Measurements from ENCODE around the gene CAV3. TPM values are rescaled to one million over a fixed set of nuclear protein-coding genes. Genes with fewer than 3 reads are reported as not detected.
A peak's percentile ranks its signal among the peaks of the same experiment; 100 is the strongest.

Gene CAV3
- total and polyA plus RNA-seq, 10 of the 15 experiments (the other 5 are each of a cell fraction or from before 2014, with no cell fraction given) = not detected

DNA sequence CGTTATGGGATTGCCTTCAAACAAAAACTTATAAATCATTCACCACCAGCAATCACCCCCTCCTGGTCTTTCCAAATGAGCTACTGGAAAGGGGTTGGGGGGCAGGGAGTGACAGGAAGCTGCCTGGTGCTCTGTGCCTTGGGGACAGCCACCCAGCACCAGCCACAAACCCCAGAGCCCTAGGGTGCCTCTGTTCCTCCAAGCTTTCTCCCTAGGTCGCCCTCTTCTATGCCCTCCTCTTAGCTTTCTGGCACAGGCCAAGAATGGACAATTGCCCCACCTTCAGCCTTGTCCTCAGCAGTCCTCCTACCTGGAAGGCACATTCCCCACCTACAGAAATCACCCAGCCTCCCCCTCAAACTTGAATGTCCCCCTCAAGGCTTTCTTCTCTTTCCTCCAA, 32.5 kb downstream of the CAV3 start:
- intact Hi-C loops (cut with micrococcal nuclease; ENCODE audit: unreplicated experiment) = loop anchor here (5.0 kb wide), 2 partner anchors 84 to 191 kb away; no protein-coding TSS in a partner anchor
- TF ChIP-seq TBL1XR1 (IDR thresholded peaks at IDR 0.05; ENCODE audit: low read depth, low read length) (no peak), ZSCAN29 (IDR thresholded peaks at IDR 0.05) (no peak), HDGF (IDR thresholded peaks at IDR 0.05) (no peak), NRF1 (conservative IDR thresholded peaks at IDR 0.05; ENCODE audit: low read depth, low read length) (no peak), NFYA (IDR thresholded peaks at IDR 0.05; ENCODE audit: borderline replicate concordance, low read depth, low read length) (no peak), PML (IDR thresholded peaks at IDR 0.05; ENCODE audit: low read length) (no peak), GABPA (IDR thresholded peaks at IDR 0.05; ENCODE audit: low read depth) (no peak), NBN (IDR thresholded peaks at IDR 0.05) (no peak)
- TF ChIP-seq, protein P1, sequence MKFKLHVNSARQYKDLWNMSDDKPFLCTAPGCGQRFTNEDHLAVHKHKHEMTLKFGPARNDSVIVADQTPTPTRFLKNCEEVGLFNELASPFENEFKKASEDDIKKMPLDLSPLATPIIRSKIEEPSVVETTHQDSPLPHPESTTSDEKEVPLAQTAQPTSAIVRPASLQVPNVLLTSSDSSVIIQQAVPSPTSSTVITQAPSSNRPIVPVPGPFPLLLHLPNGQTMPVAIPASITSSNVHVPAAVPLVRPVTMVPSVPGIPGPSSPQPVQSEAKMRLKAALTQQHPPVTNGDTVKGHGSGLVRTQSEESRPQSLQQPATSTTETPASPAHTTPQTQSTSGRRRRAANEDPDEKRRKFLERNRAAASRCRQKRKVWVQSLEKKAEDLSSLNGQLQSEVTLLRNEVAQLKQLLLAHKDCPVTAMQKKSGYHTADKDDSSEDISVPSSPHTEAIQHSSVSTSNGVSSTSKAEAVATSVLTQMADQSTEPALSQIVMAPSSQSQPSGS (IDR thresholded peaks at IDR 0.05; ENCODE audit: low read length) = no peak
- TF ChIP-seq, protein P2, sequence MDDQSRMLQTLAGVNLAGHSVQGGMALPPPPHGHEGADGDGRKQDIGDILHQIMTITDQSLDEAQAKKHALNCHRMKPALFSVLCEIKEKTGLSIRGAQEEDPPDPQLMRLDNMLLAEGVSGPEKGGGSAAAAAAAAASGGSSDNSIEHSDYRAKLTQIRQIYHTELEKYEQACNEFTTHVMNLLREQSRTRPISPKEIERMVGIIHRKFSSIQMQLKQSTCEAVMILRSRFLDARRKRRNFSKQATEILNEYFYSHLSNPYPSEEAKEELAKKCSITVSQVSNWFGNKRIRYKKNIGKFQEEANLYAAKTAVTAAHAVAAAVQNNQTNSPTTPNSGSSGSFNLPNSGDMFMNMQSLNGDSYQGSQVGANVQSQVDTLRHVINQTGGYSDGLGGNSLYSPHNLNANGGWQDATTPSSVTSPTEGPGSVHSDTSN (IDR thresholded peaks at IDR 0.05; ENCODE audit: insufficient replicate concordance, low read depth, low read length) = no peak
- TF ChIP-seq, protein P3, sequence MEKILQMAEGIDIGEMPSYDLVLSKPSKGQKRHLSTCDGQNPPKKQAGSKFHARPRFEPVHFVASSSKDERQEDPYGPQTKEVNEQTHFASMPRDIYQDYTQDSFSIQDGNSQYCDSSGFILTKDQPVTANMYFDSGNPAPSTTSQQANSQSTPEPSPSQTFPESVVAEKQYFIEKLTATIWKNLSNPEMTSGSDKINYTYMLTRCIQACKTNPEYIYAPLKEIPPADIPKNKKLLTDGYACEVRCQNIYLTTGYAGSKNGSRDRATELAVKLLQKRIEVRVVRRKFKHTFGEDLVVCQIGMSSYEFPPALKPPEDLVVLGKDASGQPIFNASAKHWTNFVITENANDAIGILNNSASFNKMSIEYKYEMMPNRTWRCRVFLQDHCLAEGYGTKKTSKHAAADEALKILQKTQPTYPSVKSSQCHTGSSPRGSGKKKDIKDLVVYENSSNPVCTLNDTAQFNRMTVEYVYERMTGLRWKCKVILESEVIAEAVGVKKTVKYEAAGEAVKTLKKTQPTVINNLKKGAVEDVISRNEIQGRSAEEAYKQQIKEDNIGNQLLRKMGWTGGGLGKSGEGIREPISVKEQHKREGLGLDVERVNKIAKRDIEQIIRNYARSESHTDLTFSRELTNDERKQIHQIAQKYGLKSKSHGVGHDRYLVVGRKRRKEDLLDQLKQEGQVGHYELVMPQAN (conservative IDR thresholded peaks at IDR 0.05) = no peak
- TF ChIP-seq, protein P4, sequence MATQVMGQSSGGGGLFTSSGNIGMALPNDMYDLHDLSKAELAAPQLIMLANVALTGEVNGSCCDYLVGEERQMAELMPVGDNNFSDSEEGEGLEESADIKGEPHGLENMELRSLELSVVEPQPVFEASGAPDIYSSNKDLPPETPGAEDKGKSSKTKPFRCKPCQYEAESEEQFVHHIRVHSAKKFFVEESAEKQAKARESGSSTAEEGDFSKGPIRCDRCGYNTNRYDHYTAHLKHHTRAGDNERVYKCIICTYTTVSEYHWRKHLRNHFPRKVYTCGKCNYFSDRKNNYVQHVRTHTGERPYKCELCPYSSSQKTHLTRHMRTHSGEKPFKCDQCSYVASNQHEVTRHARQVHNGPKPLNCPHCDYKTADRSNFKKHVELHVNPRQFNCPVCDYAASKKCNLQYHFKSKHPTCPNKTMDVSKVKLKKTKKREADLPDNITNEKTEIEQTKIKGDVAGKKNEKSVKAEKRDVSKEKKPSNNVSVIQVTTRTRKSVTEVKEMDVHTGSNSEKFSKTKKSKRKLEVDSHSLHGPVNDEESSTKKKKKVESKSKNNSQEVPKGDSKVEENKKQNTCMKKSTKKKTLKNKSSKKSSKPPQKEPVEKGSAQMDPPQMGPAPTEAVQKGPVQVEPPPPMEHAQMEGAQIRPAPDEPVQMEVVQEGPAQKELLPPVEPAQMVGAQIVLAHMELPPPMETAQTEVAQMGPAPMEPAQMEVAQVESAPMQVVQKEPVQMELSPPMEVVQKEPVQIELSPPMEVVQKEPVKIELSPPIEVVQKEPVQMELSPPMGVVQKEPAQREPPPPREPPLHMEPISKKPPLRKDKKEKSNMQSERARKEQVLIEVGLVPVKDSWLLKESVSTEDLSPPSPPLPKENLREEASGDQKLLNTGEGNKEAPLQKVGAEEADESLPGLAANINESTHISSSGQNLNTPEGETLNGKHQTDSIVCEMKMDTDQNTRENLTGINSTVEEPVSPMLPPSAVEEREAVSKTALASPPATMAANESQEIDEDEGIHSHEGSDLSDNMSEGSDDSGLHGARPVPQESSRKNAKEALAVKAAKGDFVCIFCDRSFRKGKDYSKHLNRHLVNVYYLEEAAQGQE (IDR thresholded peaks at IDR 0.05; ENCODE audit: low read depth, low read length) = no peak
- TF ChIP-seq, protein P5, sequence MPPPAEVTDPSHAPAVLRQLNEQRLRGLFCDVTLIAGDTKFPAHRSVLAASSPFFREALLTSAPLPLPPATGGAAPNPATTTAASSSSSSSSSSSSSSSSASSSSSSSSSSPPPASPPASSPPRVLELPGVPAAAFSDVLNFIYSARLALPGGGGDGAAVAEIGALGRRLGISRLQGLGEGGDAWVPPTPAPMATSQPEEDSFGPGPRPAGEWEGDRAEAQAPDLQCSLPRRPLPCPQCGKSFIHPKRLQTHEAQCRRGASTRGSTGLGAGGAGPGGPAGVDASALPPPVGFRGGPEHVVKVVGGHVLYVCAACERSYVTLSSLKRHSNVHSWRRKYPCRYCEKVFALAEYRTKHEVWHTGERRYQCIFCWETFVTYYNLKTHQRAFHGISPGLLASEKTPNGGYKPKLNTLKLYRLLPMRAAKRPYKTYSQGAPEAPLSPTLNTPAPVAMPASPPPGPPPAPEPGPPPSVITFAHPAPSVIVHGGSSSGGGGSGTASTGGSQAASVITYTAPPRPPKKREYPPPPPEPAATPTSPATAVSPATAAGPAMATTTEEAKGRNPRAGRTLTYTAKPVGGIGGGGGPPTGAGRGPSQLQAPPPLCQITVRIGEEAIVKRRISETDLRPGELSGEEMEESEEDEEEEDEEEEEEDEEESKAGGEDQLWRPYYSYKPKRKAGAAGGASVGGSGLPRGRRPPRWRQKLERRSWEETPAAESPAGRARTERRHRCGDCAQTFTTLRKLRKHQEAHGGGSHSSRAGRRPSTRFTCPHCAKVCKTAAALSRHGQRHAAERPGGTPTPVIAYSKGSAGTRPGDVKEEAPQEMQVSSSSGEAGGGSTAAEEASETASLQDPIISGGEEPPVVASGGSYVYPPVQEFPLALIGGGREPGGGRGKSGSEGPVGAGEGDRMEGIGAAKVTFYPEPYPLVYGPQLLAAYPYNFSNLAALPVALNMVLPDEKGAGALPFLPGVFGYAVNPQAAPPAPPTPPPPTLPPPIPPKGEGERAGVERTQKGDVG (CRISPR knock-in tag; IDR thresholded peaks at IDR 0.05) = no peak

More for the DNA sequence above, 32.5 kb downstream of the CAV3 start:
- POLR2A ChIA-PET = no interaction called here
- no peak overlapping the region for H2AFZ ChIP-seq (ENCODE audit: control insufficient read depth, low read depth, low read length)
- ATAC-seq = no peak
- H3K4me3 ChIP-seq = no peak overlapping the region
- SMC1A ChIA-PET (ENCODE audit: uncharacterized antibody, unreplicated experiment) = interaction anchor here (0.8 to 1.0 kb wide), 2 partner anchors 11 to 261 kb away, joined by 3 read pairs; no protein-coding TSS in a partner anchor
- WGBS (ENCODE audit: insufficient coverage, insufficient replicate concordance, low lambda C conversion rate, missing lambda C conversion rate) = 100% methylated on average over 2 of the region's 2 CpGs
- CTCF ChIA-PET = interaction anchor here (0.6 to 2.6 kb wide), 4 partner anchors 11 to 1216 kb away, joined by 3 to 21 read pairs (median 3); no protein-coding TSS in a partner anchor
- H3K27ac ChIP-seq (ENCODE audit: control insufficient read depth, insufficient read depth) = no peak overlapping the region
- H3K9me3 ChIP-seq (replicated peaks; ENCODE audit: control insufficient read depth, insufficient read depth, low read length) = no peaks in the 10 kb centered on the region
- H3K79me2 ChIP-seq (ENCODE audit: control insufficient read depth, insufficient read depth, low read length) = peaks cover 4% of the 10 kb centered on the region
- peaks cover 0 to 1% of the 10 kb centered on the region in 2 experiments; a peak in 1 of 4 replicates for H3K36me3 ChIP-seq (ENCODE audit: control insufficient read depth in 2 of 2, insufficient read depth in 2 of 2, low read length in 1 of 2)
- FAIRE-seq = no peak
- no peaks in the 10 kb centered on the region for H3K27me3 ChIP-seq (replicated peaks in 1 of 2; ENCODE audit: control insufficient read depth in 2 of 2, insufficient read depth in 2 of 2, low read length in 1 of 2)
- no peak for DNase-seq (ENCODE audit: low read depth, low spot score)
- in situ Hi-C loops (cut with MboI) = no loop called here
- RAD21 ChIA-PET (ENCODE audit: unreplicated experiment) = interaction anchor here (1.8 kb wide), 1 partner anchor 103 kb away, joined by 6 read pairs; no protein-coding TSS in a partner anchor
- no peaks in the 10 kb centered on the region for H4K20me1 ChIP-seq (ENCODE audit: control insufficient read depth, insufficient read depth)
- peaks cover 14% of the 10 kb centered on the region for H3K4me1 ChIP-seq (ENCODE audit: control insufficient read depth, insufficient read depth, low read length)
- no peak overlapping the region for H3K9ac ChIP-seq (ENCODE audit: control insufficient read depth, insufficient read depth, low read length)
- no TSS peak for BruUV-seq (replicated peaks)
- H3K4me2 ChIP-seq (ENCODE audit: control insufficient read depth, insufficient read depth) = peak overlapping the region; percentile 95
